ENCODE measurements around the gene DIS3L2.
A peak's percentile ranks its signal among the peaks of the same experiment; 100 is the strongest.
"Not testable (repeated sequence)": the region's sequence is repeated elsewhere in the genome, so short reads cannot be mapped to it uniquely, and the experiment has no call there.

Gene DIS3L2

DNA sequence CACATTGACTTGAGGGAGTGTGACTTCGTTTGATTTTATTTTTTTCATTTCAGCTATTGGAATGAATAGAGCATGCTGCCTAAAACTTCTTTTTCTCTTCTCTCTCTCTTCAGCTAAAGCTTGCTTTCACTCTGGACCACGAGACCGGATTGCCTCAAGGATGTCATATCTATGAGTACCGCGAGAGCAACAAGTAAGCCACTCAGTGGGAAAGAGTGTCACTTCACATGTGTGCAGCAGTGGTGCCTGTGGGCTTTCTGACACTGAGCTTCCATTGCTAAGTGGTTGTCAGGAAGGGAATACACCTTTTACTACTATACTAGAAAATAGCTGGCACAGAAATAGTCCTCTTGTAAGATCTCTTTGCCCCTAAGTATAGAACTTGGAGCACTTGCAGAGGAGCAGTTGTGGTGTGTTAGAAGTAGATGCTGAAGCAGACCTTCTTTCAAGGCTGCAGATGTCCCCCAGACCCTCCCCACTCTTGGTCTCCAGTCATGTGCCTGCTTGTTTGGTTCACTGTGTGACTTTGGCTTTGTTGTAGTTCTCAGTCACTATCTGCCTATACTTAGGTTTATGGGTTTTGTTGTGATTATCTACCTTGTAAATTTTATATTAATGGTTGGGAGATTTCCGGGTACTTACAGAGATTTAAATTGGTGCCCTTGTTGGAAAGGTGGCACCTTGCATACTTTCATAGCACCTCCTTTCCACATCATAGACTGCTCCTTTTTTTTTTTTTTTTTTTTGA, 338.6 kb downstream of the DIS3L2 start:
- DNase-seq (ENCODE audit: low spot score), result no peak

- no peak for DNase-seq (ENCODE audit: low spot score)
These were observed 339.4 kb downstream of the DIS3L2 start for GRCh38 chr2:232300894-232301387.

DNA sequence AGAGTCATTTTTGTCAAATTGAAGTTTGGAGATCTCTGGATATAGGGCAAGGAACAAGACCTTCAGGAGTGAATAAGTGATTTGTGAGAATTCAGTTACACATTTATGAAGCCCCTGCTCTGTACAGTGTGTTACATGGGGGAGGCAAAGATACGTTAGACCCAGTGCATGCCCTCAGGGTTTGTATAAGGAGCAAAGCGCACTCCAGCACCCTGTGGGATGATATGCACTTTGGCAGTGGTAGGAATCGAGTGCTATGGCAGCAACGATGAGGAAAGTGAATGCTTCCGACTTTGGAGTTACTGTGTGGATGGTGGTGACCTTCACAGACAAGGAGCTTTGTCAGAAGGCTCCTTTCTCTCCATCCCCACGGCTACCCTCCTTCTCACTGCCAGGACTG, 342.7 kb downstream of the DIS3L2 start:
- DNase-seq (ENCODE audit: low spot score), result no peak

GRCh38 chr2:232306741-232307305, 345.3 kb downstream of the DIS3L2 start:
- no peak for DNase-seq (ENCODE audit: low spot score)

DNA sequence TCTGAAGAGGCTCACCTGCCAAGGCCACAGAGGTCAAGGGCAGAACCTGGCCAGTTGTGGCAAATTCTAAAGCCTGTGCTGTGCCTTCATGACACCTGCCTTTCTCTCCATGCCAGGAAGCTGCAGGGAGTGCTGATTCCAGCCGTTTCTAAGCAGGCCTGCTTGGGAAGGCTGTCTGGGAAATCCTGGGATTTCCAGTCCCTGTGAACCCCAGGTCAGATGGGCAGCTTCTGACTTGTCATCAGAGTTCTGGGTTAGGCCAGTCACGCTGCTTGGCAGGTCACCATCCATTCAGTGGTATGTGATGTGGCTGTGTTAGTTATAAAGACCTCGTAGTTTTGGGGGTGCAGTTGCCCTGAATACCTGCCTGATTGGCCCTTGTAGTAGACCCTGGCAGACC, 346.3 kb downstream of the DIS3L2 start:
- no peak for DNase-seq (ENCODE audit: low spot score)

- DNase-seq (ENCODE audit: low spot score), result no peak
These were observed 347.5 kb downstream of the DIS3L2 start for GRCh38 chr2:232308986-232309385.

- no peak for DNase-seq (ENCODE audit: low spot score)
These were observed 348.1 kb downstream of the DIS3L2 start for GRCh38 chr2:232309592-232309991.

GRCh38 chr2:232310121-232310520, 348.6 kb downstream of the DIS3L2 start:
- DNase-seq (ENCODE audit: low spot score), result no peak

DNA sequence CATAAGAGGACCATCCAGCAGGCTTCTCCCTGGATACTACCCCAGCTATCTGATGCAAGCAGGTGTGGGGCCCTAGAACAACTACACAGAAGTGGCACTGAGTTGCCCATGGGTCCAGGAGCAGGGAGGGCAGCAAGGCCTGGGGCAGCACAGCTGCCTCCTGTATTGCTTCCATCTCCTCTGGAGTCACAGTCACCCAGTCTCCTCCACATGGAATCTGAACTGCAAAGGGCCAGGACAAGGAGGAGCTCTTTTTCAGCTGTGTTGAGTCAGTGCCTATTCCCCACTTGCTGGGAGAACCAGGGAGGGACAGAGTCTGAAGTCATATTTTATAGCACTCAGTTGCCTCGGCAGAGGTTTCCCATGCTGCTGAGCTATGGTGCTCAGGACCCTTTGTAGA, 349.2 kb downstream of the DIS3L2 start:
- no peak for DNase-seq (ENCODE audit: low spot score)

- DNase-seq (ENCODE audit: low spot score), result not testable (repeated sequence)
These were observed 352.1 kb downstream of the DIS3L2 start for GRCh38 chr2:232313645-232314044.

DNA sequence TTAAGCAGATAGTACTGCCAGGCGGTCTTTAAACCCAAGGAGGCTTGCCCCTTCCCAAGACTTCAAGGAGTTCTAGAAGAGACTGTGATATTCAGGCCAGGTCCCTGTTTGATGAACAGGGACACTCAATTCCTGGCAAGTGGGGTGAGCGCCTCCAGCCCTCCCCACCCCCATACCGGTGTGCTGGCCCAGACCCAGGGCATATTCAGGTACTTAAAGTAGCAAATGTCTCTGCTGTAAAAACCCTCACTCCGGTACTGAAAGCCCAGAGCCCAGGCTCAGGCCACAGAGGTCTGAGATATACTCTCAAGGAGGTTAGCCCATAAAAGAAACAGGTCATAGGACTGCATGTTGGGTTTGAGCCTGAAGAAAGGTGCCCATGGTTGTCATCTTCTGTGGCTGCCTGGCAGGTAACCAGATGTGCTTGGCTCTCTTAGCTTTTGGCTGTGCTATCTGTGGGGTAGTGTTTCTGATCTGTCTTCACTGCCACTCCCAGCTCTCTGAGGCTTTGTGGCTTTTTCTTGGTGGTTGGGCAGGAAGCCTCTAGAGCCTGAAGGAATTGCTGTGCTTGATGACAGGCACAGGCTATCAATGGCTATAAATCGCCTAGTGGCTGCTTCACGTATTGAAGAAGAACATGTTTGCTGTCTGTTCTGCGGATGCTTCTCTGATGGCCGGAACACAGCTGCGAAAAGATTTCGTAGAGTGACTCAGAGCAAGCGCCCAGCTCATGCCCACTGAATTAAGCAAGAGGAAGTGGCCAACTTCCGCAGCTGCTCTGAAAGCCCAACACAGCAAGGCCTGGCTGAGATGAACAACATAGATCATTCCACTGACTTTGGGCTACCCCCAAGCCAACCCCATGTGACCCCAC, 353.8 kb downstream of the DIS3L2 start:
- DNase-seq (ENCODE audit: low spot score), result peak; percentile 61

DNA sequence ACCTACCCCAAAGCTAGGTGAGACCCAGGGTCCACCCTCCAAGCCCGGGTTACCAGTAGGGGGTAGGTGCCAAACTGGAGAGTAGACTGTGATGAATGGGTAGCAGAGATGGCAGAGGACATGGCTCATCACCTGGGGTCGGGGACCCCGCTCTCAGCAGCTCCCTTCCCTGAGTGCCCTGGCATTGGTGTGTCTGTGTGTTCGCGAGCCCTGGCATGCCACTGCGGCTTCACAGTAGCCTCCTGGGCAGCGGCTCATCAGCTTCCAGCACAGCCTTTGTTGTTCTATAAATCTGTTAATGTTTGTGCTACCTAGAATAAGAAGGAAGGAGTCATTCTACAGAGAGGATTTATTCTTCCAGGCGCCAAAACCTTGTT, 354.4 kb downstream of the DIS3L2 start:
- DNase-seq (ENCODE audit: low spot score), result no peak

GRCh38 chr2:232316461-232317330, 355.2 kb downstream of the DIS3L2 start:
- DNase-seq (ENCODE audit: low spot score), result no peak

- no peak for DNase-seq (ENCODE audit: low spot score)
These were observed 356.8 kb downstream of the DIS3L2 start for GRCh38 chr2:232318169-232318855.

- DNase-seq (ENCODE audit: low spot score), result no peak
These were observed 357.7 kb downstream of the DIS3L2 start for GRCh38 chr2:232319067-232319802.

DNA sequence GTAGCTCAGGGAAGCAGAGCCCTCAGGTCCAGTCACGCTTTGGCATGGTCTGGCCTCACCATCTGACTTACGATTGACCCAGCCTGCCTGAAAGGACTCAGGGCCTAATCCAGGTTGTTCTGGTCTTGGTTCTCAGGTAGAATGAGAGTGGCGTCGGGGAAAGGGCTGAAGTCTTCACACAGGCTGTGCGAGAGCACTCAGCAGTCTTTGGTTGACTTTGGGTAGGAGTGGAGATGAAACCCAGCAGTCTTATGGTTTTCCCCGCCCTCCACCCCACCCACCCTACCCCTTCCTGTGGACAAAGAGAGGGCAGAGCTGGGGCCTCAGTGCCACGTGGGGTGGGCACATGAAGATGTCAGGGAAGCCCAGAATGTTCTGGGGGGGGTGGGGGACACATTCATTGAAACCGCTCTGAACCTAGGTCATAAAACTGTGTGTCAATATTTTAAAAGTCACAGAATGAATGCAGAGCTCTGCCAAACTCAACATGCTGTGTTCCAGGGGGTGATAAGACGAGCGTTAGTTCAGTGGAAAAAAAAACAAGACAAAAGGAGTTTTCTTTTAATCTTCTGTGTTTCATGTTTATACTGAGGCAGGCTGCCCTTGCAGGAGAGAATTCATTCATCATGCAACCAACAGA, 358.4 kb downstream of the DIS3L2 start:
- DNase-seq (ENCODE audit: low spot score), result no peak

DNA sequence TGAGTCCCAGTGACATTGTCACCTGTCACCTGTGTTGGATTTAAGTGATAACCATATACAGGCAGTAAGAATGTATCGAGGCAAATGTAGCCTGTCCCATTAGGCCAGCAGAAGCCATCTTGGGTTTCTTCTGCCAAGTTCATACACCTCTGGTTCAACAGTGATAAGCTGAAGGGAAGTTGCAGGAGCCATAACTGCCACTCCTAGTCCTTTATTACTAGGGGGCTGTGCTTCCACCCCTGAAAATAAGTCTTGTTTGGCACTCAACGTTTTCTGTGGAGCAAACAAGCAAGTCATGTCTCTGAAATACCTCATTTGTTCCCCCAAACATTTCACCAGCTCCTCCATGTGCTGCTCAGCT, 358.9 kb downstream of the DIS3L2 start:
- DNase-seq (ENCODE audit: low spot score), result no peak

DNA sequence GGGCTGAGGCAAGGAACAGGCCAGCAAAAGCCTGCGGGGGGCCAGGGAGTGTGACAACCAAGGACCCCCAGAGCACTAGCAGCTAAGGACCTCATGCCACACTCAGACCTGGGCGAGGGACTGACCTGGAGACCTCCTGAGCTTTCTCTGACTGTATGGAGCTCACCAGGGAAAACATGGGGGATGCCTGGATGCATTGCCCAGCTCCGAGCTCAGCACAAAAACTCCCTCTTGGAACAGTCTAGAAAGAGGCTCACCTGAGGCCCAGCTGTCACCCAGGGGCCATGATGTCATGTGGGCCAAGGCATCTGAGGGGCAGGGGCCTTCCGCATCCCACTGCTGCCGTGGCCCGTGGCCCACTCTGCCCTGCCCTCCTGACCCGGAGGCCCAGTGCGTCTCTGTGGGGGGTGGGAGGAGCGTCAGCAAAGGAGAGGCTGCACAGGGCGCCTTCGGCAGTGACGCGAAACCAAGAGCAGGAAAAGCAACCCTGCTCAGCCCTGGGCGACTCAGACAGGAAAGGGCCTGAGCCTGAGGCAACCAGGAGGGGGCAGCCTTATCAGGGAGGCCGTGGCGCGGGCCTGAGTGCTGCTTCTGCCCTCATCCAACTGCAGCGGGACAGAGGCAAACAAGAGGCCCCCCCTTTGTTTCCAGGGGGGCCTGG, 359.8 kb downstream of the DIS3L2 start:
- no peak for DNase-seq (ENCODE audit: low spot score)

- DNase-seq (ENCODE audit: low spot score), result no peak
These were observed 360.5 kb downstream of the DIS3L2 start for GRCh38 chr2:232321817-232322559.
